ENCODE results near the gene CDK5RAP1. TPM values are rescaled to one million over a fixed set of nuclear protein-coding genes. Genes with fewer than 3 reads are reported as not detected.

The CDK5RAP1 gene
- polyA plus RNA-seq, 2 donors = 19.5 to 29.2 TPM

GRCh38 chr20:33328157-33329137 lies 72.9 kb downstream of the CDK5RAP1 start:
- Histone ChIP-seq H3K4me1 (ENCODE audit: control insufficient read depth in 2 of 2, insufficient read depth in 2 of 2, low read length in 1 of 2) (no peaks in the 10 kb centered on the region), H3K4me3 (ENCODE audit: low read depth in 1 of 2, low read length in 2 of 2) (no peak overlapping the region), H3K27me3 (ENCODE audit: control insufficient read depth in 1 of 2, insufficient read depth in 2 of 2, low read length in 2 of 2) (no peaks in the 10 kb centered on the region), H3K9me3 (ENCODE audit: control insufficient read depth in 2 of 2, insufficient read depth in 1 of 2, low read depth in 1 of 2, low read length in 1 of 2) (no peaks in the 10 kb centered on the region), H3K27ac (ENCODE audit: low read depth in 2 of 2, low read length in 1 of 2) (no peak overlapping the region), H3K36me3 (ENCODE audit: control insufficient read depth in 2 of 2, insufficient read depth in 2 of 2, low read length in 1 of 2) (no peaks in the 10 kb centered on the region)
- 72% methylated on average over 23 of the region's 23 CpGs for WGBS, 2 donors

GRCh38 chr20:33325350-33325749 lies 76.0 kb downstream of the CDK5RAP1 start:
- WGBS, 2 donors = 62 to 76% methylated on average over 2 of the region's 2 CpGs

GRCh38 chr20:33323236-33323635 lies 78.1 kb downstream of the CDK5RAP1 start:
- 49 to 57% methylated on average over 8 of the region's 8 CpGs for WGBS, 2 donors
- H3K27ac ChIP-seq (ENCODE audit: low read depth in 2 of 2, low read length in 1 of 2) = no peak overlapping the region
- H3K4me3 ChIP-seq (ENCODE audit: low read depth in 1 of 2, low read length in 2 of 2) = no peak overlapping the region
- H3K36me3 ChIP-seq (ENCODE audit: control insufficient read depth in 2 of 2, insufficient read depth in 2 of 2, low read length in 1 of 2) = no peaks in the 10 kb centered on the region
- peaks cover 0 to 2% of the 10 kb centered on the region in 2 donors for H3K4me1 ChIP-seq (ENCODE audit: control insufficient read depth in 2 of 2, insufficient read depth in 2 of 2, low read length in 1 of 2)
- peaks cover 0 to 2% of the 10 kb centered on the region in 2 donors for H3K9me3 ChIP-seq (ENCODE audit: control insufficient read depth in 2 of 2, insufficient read depth in 1 of 2, low read depth in 1 of 2, low read length in 1 of 2)
- H3K27me3 ChIP-seq (ENCODE audit: control insufficient read depth in 1 of 2, insufficient read depth in 2 of 2, low read length in 2 of 2) = no peaks in the 10 kb centered on the region

More at GRCh38 chr20:33325350-33325749, 76.0 kb downstream of the CDK5RAP1 start:
- Histone ChIP-seq H3K27ac (ENCODE audit: low read depth in 2 of 2, low read length in 1 of 2) (no peak overlapping the region), H3K27me3 (ENCODE audit: control insufficient read depth in 1 of 2, insufficient read depth in 2 of 2, low read length in 2 of 2) (no peaks in the 10 kb centered on the region), H3K9me3 (ENCODE audit: control insufficient read depth in 2 of 2, insufficient read depth in 1 of 2, low read depth in 1 of 2, low read length in 1 of 2) (no peaks in the 10 kb centered on the region), H3K4me1 (ENCODE audit: control insufficient read depth in 2 of 2, insufficient read depth in 2 of 2, low read length in 1 of 2) (no peaks in the 10 kb centered on the region), H3K4me3 (ENCODE audit: low read depth in 1 of 2, low read length in 2 of 2) (no peak overlapping the region), H3K36me3 (ENCODE audit: control insufficient read depth in 2 of 2, insufficient read depth in 2 of 2, low read length in 1 of 2) (no peaks in the 10 kb centered on the region)

- WGBS, 2 donors = 77 to 81% methylated on average over 3 of the region's 3 CpGs
- no peak overlapping the region for H3K4me3 ChIP-seq (ENCODE audit: low read depth in 1 of 2, low read length in 2 of 2)
- no peak overlapping the region for H3K27ac ChIP-seq (ENCODE audit: low read depth in 2 of 2, low read length in 1 of 2)
- H3K9me3 ChIP-seq (ENCODE audit: control insufficient read depth in 2 of 2, insufficient read depth in 1 of 2, low read depth in 1 of 2, low read length in 1 of 2) = peaks cover 0 to 2% of the 10 kb centered on the region in 2 donors
- H3K36me3 ChIP-seq (ENCODE audit: control insufficient read depth in 2 of 2, insufficient read depth in 2 of 2, low read length in 1 of 2) = no peaks in the 10 kb centered on the region
- no peaks in the 10 kb centered on the region for H3K27me3 ChIP-seq (ENCODE audit: control insufficient read depth in 1 of 2, insufficient read depth in 2 of 2, low read length in 2 of 2)
- H3K4me1 ChIP-seq (ENCODE audit: control insufficient read depth in 2 of 2, insufficient read depth in 2 of 2, low read length in 1 of 2) = peaks cover 0 to 2% of the 10 kb centered on the region in 2 donors
Measured at GRCh38 chr20:33322456-33322855, 78.9 kb downstream of the CDK5RAP1 start.

GRCh38 chr20:33320006-33320405 lies 81.3 kb downstream of the CDK5RAP1 start:
- Histone ChIP-seq H3K27me3 (ENCODE audit: control insufficient read depth in 1 of 2, insufficient read depth in 2 of 2, low read length in 2 of 2) (no peaks in the 10 kb centered on the region), H3K9me3 (ENCODE audit: control insufficient read depth in 2 of 2, insufficient read depth in 1 of 2, low read depth in 1 of 2, low read length in 1 of 2) (peaks cover 0 to 2% of the 10 kb centered on the region in 2 donors), H3K4me3 (ENCODE audit: low read depth in 1 of 2, low read length in 2 of 2) (no peak overlapping the region), H3K4me1 (ENCODE audit: control insufficient read depth in 2 of 2, insufficient read depth in 2 of 2, low read length in 1 of 2) (peaks cover 0 to 2% of the 10 kb centered on the region in 2 donors), H3K36me3 (ENCODE audit: control insufficient read depth in 2 of 2, insufficient read depth in 2 of 2, low read length in 1 of 2) (no peaks in the 10 kb centered on the region), H3K27ac (ENCODE audit: low read depth in 2 of 2, low read length in 1 of 2) (no peak overlapping the region)
- 70 to 80% methylated on average over 10 of the region's 10 CpGs for WGBS, 2 donors

- Histone ChIP-seq H3K9me3 (ENCODE audit: control insufficient read depth in 2 of 2, insufficient read depth in 1 of 2, low read depth in 1 of 2, low read length in 1 of 2) (peaks cover 0 to 2% of the 10 kb centered on the region in 2 donors), H3K27me3 (ENCODE audit: control insufficient read depth in 1 of 2, insufficient read depth in 2 of 2, low read length in 2 of 2) (no peaks in the 10 kb centered on the region)
- 37 to 45% methylated on average over 5 of the region's 5 CpGs for WGBS, 2 donors
Measured at GRCh38 chr20:33318096-33318429, 83.3 kb downstream of the CDK5RAP1 start.

GRCh38 chr20:33317424-33318095 lies 83.8 kb downstream of the CDK5RAP1 start:
- Histone ChIP-seq H3K9me3 (ENCODE audit: control insufficient read depth in 2 of 2, insufficient read depth in 1 of 2, low read depth in 1 of 2, low read length in 1 of 2) (peaks cover 0 to 2% of the 10 kb centered on the region in 2 donors), H3K36me3 (ENCODE audit: control insufficient read depth in 2 of 2, insufficient read depth in 2 of 2, low read length in 1 of 2) (no peaks in the 10 kb centered on the region), H3K27me3 (ENCODE audit: control insufficient read depth in 1 of 2, insufficient read depth in 2 of 2, low read length in 2 of 2) (no peaks in the 10 kb centered on the region), H3K4me3 (ENCODE audit: low read depth in 1 of 2, low read length in 2 of 2) (no peak overlapping the region), H3K4me1 (ENCODE audit: control insufficient read depth in 2 of 2, insufficient read depth in 2 of 2, low read length in 1 of 2) (peaks cover 0 to 2% of the 10 kb centered on the region in 2 donors), H3K27ac (ENCODE audit: low read depth in 2 of 2, low read length in 1 of 2) (no peak overlapping the region)
- WGBS, 2 donors = 87 to 88% methylated on average over 14 of the region's 14 CpGs

More at GRCh38 chr20:33318096-33318429, 83.3 kb downstream of the CDK5RAP1 start:
- H3K4me3 ChIP-seq (ENCODE audit: low read depth in 1 of 2, low read length in 2 of 2) = no peak overlapping the region
- H3K4me1 ChIP-seq (ENCODE audit: control insufficient read depth in 2 of 2, insufficient read depth in 2 of 2, low read length in 1 of 2) = peaks cover 0 to 2% of the 10 kb centered on the region in 2 donors
- no peak overlapping the region for H3K27ac ChIP-seq (ENCODE audit: low read depth in 2 of 2, low read length in 1 of 2)
- no peaks in the 10 kb centered on the region for H3K36me3 ChIP-seq (ENCODE audit: control insufficient read depth in 2 of 2, insufficient read depth in 2 of 2, low read length in 1 of 2)

- 87 to 88% methylated on average over 2 to 3 of the region's 3 CpGs for WGBS, 2 donors
- H3K9me3 ChIP-seq (ENCODE audit: control insufficient read depth in 2 of 2, insufficient read depth in 1 of 2, low read depth in 1 of 2, low read length in 1 of 2) = peaks cover 0 to 2% of the 10 kb centered on the region in 2 donors
- no peaks in the 10 kb centered on the region for H3K36me3 ChIP-seq (ENCODE audit: control insufficient read depth in 2 of 2, insufficient read depth in 2 of 2, low read length in 1 of 2)
- peaks cover 0 to 2% of the 10 kb centered on the region in 2 donors for H3K4me1 ChIP-seq (ENCODE audit: control insufficient read depth in 2 of 2, insufficient read depth in 2 of 2, low read length in 1 of 2)
- H3K27ac ChIP-seq (ENCODE audit: low read depth in 2 of 2, low read length in 1 of 2) = no peak overlapping the region
- H3K27me3 ChIP-seq (ENCODE audit: control insufficient read depth in 1 of 2, insufficient read depth in 2 of 2, low read length in 2 of 2) = no peaks in the 10 kb centered on the region
- H3K4me3 ChIP-seq (ENCODE audit: low read depth in 1 of 2, low read length in 2 of 2) = no peak overlapping the region
Measured at GRCh38 chr20:33316958-33317357, 84.4 kb downstream of the CDK5RAP1 start.

GRCh38 chr20:33316343-33316742 lies 85.0 kb downstream of the CDK5RAP1 start:
- Histone ChIP-seq H3K27me3 (ENCODE audit: control insufficient read depth in 1 of 2, insufficient read depth in 2 of 2, low read length in 2 of 2) (no peaks in the 10 kb centered on the region), H3K9me3 (ENCODE audit: control insufficient read depth in 2 of 2, insufficient read depth in 1 of 2, low read depth in 1 of 2, low read length in 1 of 2) (peaks cover 0 to 2% of the 10 kb centered on the region in 2 donors), H3K4me1 (ENCODE audit: control insufficient read depth in 2 of 2, insufficient read depth in 2 of 2, low read length in 1 of 2) (peaks cover 0 to 2% of the 10 kb centered on the region in 2 donors), H3K4me3 (ENCODE audit: low read depth in 1 of 2, low read length in 2 of 2) (no peak overlapping the region), H3K36me3 (ENCODE audit: control insufficient read depth in 2 of 2, insufficient read depth in 2 of 2, low read length in 1 of 2) (no peaks in the 10 kb centered on the region), H3K27ac (ENCODE audit: low read depth in 2 of 2, low read length in 1 of 2) (no peak overlapping the region)
- WGBS, 2 donors = 74 to 76% methylated on average over 5 of the region's 5 CpGs
